GM19193 (cell line): Measurements from ENCODE around the gene SULT1A1.
"Not testable (repeated sequence)": the region's sequence is repeated elsewhere in the genome, so short reads cannot be mapped to it uniquely, and the experiment has no call there.

Experiments used
- POLR2A ChIP-seq: IDR thresholded peaks from 4 replicates; pipeline ENCODE4 v1.6.1; 2011; ENCODE audit not compliant: insufficient read depth, insufficient read length; ENCODE audit errors: extremely low read depth

The SULT1A1 gene

DNA sequence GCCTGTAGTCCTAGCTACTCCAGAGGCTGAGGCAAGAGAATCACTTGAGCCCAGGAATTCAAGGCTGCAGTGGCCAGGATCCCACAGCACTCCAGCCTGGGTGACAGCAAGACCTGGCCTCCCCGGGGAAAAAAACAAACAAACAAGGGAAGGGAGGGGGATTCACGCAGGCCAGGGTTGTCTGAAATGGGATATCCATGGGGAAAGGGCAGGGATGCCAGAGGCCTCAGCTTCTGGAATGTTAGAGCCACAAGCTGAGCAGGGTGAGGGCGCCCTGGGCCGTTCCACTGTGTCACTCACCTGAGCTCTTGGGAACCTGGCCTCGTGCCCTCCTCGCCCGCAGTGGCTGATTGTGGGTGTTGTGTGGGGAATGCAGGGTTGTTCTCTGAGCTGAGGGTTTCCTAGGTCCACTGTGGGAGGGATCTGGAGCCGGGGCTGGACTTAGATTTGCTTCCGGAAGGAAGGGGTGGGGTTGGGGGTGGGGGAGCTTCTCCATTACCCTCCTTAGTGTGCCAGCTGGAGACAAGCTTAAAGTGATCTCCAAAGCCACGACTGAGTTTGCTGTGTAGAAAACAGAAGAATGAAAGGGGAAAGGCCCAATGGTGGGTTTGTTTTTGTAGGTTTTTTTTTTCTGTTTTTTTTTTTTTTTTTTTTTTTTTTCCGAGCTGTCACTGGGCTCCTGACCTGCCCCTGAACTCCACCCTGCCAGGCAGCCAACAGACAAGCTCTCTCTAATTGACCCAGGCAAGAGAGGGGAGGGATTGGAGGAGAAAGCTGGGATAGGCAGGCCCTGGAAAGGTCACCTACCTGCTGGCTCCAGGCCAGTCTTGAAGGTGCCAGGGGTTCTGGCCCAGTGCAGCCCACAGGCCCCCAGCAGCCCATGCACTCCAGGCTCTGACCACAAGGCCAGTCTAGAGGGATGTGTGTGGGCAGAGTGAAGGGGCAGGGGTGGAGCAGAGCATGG lies at the start of gene SULT1A1:
TSS of gene SULT1A1 (minus strand) at position 414 of the 964 bp plus-strand sequence. CDS start 1,189 bp downstream, outside the sequence.
- TF ChIP-seq POLR2A: no peak

GRCh38 chr16:28637765-28638164 lies 27.9 kb upstream of the SULT1A1 start, which contains the start of gene NPIPB8:
TSS of gene NPIPB8 (plus strand) at chr16:28638065. CDS start at chr16:28638361, 296 bp downstream.
- not testable (repeated sequence) for TF ChIP-seq POLR2A

- TF ChIP-seq POLR2A: no peak
These were observed 13.4 kb upstream of the SULT1A1 start for GRCh38 chr16:28623172-28623711.

DNA sequence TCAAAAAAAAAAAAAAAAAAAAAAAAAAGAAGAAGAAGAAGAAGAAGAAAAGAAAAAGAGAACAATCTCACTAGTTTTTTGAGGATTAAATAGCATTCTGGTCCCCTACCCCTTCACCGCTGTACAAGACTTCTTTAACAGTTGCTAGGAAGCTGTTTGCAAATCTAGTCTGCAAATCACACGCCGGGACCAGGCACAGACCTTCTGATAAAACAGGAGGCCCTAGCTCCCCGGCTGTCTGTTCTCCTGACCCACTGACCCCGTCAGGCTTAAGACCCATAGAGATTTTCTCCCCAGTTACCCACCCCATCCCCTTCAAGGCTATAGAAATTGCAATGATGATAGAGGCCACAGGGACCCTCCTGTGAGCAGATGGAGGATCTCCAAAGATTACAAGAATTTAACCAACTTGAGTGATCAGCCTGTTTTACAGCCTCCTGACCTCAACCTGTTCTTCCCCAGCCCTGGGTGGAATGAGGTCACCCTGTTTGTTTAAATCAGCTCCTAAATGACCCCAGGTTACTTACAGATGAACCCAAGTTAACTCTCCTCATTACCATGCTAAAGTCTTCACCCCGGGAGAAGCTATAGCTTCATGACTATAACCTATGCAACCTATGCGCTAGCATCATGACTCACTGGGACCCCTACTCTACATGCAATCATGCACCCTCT lies 11.8 kb upstream of the SULT1A1 start:
- TF ChIP-seq POLR2A: no peak

DNA sequence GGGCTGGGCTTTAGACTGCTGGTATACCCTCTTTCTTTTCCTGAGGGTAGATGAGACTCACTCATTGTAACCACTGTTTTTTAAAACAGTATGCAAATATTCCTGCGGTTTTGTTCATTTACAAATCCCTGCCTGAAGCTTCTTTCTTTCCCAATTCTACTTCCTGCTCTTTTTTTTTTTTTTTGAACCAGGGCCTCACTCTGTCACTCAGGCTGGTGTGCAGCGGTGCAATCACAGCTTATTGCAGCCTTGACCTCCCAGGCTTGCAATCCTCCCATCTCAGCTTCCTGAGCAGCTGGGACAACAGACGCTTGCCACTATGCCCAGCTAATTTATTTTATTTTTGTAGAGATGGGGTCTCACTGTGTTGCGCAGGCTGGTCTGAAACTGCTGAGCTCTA lies 8.0 kb upstream of the SULT1A1 start:
- no peak for TF ChIP-seq POLR2A

- no peak for TF ChIP-seq POLR2A
These were observed 6.8 kb upstream of the SULT1A1 start for GRCh38 chr16:28616636-28617035.

- no peak for TF ChIP-seq POLR2A
These were observed 849 bp upstream of the SULT1A1 start for GRCh38 chr16:28610595-28611191.

- no peak for TF ChIP-seq POLR2A
These were observed 2.7 kb downstream of the SULT1A1 start for GRCh38 chr16:28607116-28607623.

GRCh38 chr16:28606291-28607115 lies 3.3 kb downstream of the SULT1A1 start:
- TF ChIP-seq POLR2A: no peak

DNA sequence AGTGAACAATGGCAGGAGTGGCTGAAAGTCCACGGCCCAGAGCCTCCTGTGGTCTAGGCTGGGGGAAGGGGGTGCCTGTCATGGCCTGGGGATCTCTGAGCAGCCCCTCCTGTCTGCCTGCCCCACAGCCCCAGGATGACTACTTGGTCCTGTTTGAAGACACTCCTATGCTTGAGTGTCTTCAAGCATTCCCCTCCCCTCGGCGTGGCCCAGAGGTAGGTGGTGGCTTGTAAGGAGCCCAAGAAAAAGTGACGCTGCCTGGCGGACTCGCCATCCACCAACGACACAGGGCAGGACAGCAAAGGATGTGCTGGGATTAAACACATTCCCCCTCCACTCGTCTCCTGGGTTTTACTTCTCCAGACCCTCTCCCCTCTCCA lies 5.7 kb downstream of the SULT1A1 start:
- no peak for TF ChIP-seq POLR2A

DNA sequence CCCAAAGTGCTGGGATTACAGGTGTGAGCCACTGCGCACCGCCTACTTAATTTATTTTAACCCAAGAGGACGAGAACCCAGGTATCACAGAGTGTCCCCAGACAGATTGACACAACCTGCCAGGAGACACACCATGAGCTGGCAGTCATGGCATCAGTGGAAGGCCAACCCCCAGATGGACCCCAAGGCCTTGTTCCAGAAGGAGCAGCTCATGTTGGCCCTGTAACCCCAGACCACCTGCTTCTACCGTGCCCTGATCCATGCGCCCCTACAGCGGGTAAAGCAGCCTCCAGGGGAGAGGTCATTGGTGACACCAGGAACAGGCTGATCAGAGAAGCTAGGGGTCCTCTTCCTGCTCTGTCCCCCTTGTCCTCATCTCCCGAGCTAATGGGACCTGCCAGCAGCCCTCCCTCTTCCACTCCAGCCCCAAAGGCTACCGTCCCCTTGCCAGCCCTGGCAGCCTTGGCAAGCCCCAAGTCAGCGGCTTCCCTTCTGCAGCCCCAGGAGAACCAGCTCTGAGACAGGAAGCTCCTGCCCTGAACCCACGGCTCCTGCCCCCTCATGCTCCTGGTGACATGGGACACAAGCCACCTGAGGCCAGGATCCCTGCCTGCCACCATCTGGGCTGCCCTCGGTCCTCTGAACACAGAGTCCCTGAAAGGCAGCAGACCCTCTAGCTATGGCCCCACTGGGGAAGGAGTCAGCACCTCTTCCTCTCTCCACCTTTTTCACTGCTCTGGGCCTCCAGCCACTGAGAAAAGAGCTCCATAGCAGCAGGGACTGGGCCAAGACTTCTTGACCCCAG lies 6.3 kb downstream of the SULT1A1 start:
- TF ChIP-seq POLR2A: no peak

GRCh38 chr16:28602529-28602928 lies 7.3 kb downstream of the SULT1A1 start:
- no peak for TF ChIP-seq POLR2A

- TF ChIP-seq POLR2A: no peak
These were observed 12.1 kb downstream of the SULT1A1 start for GRCh38 chr16:28597692-28598261.
